IPS DF 6.9 (cell line): ENCODE results near the gene MYLK3.
"Not testable (repeated sequence)": the region's sequence is repeated elsewhere in the genome, so short reads cannot be mapped to it uniquely, and the experiment has no call there.

Experiments used
- DNase-seq: peaks from one replicate; pipeline ENCODE4 v3.0.0-alpha.2; 2013; ENCODE audit warnings: low read depth, low spot score
- H3K27ac ChIP-seq: one replicate; pipeline ENCODE4 v1.5.1; 2013; ENCODE audit warnings: low read length, control low read depth
- H3K27me3 ChIP-seq: 2 replicates; pipeline ENCODE4 v1.6.1; 2013; ENCODE audit warnings: mild to moderate bottlenecking, low read length; ENCODE audit not compliant: control insufficient read depth, insufficient read depth
- H3K36me3 ChIP-seq: 2 replicates; pipeline ENCODE4 v1.6.1; 2013; ENCODE audit warnings: low read length; ENCODE audit not compliant: control insufficient read depth, insufficient read depth
- H3K4me1 ChIP-seq: 2 replicates; pipeline ENCODE4 v1.6.1; 2013; ENCODE audit warnings: low read length; ENCODE audit not compliant: control insufficient read depth, insufficient read depth
- H3K4me3 ChIP-seq: 2 replicates; pipeline ENCODE4 v1.5.1; 2013; ENCODE audit warnings: mild to moderate bottlenecking, low read length
- H3K9me3 ChIP-seq: 2 replicates; pipeline ENCODE4 v1.6.1; 2013; ENCODE audit warnings: low read length, inconsistent platforms; ENCODE audit not compliant: control insufficient read depth, insufficient read depth
- WGBS: extraction: QIAGEN DNeasy Blood & Tissue Kit; methylation state at CpG from one replicate; pipeline ENCODE4 v1.1.7; 2013; ENCODE audit warnings: mixed read lengths, missing lambda C conversion rate; ENCODE audit not compliant: insufficient read length, insufficient coverage; 5-methylcytosine and 5-hydroxymethylcytosine counted together

MYLK3 gene

GRCh38 chr16:46784569-46784968 is 36.4 kb upstream of the MYLK3 start:
- not testable (repeated sequence) for H3K36me3 ChIP-seq, DNase-seq, H3K9me3 ChIP-seq, H3K4me3 ChIP-seq, H3K27me3 ChIP-seq, H3K27ac ChIP-seq, H3K4me1 ChIP-seq
- WGBS, result no CpG with 5 or more reads among the region's 2 CpGs

GRCh38 chr16:46783800-46784199 is 35.7 kb upstream of the MYLK3 start:
- 0 out of 2 replicates have a peak, but pooled peaks cover 1% of the 10 kb centered on the region for H3K4me1 ChIP-seq
- no peaks in the 10 kb centered on the region for H3K36me3 ChIP-seq
- DNase-seq, result no peak
- H3K4me3 ChIP-seq, result no peak overlapping the region
- no peak overlapping the region for H3K27ac ChIP-seq
- WGBS, result no CpG with 5 or more reads among the region's 4 CpGs
- H3K9me3 ChIP-seq, result no peaks in the 10 kb centered on the region
- no peaks in the 10 kb centered on the region for H3K27me3 ChIP-seq

- Histone ChIP-seq H3K36me3 (no peaks in the 10 kb centered on the region; the same call in 1 of the 2 replicates), H3K4me1 (peaks cover 1% of the 10 kb centered on the region; the same call in 1 of the 2 replicates), H3K27me3 (no peaks in the 10 kb centered on the region), H3K4me3 (no peak overlapping the region), H3K9me3 (no peaks in the 10 kb centered on the region), H3K27ac (no peak overlapping the region)
- DNase-seq, result no peak
- no CpG with 5 or more reads among the region's 2 CpGs for WGBS
These were observed 34.2 kb upstream of the MYLK3 start for GRCh38 chr16:46782320-46782719.

GRCh38 chr16:46777804-46778203 is 29.7 kb upstream of the MYLK3 start:
- WGBS, result no CpG with 5 or more reads among the region's 12 CpGs
- Histone ChIP-seq H3K27ac (no peak overlapping the region), H3K4me1 (no peaks in the 10 kb centered on the region; the same call in 1 of the 2 replicates)

GRCh38 chr16:46775214-46775613 is 27.1 kb upstream of the MYLK3 start:
- Histone ChIP-seq H3K27ac (no peak overlapping the region), H3K4me3 (no peak overlapping the region), H3K36me3 (no peaks in the 10 kb centered on the region; the same call in 1 of the 2 replicates), H3K4me1 (no peaks in the 10 kb centered on the region; the same call in 1 of the 2 replicates), H3K9me3 (no peaks in the 10 kb centered on the region), H3K27me3 (no peaks in the 10 kb centered on the region)
- WGBS, result 100% methylated on average over 1 of the region's 4 CpGs
- DNase-seq, result no peak

More at GRCh38 chr16:46777804-46778203, 29.7 kb upstream of the MYLK3 start:
- no peak overlapping the region for H3K4me3 ChIP-seq
- no peak for DNase-seq
- H3K36me3 ChIP-seq, result no peaks in the 10 kb centered on the region; the same call in 1 of the 2 replicates
- no peaks in the 10 kb centered on the region for H3K9me3 ChIP-seq
- no peaks in the 10 kb centered on the region for H3K27me3 ChIP-seq

- Histone ChIP-seq H3K4me1 (no peaks in the 10 kb centered on the region; the same call in 1 of the 2 replicates), H3K27ac (no peak overlapping the region), H3K4me3 (no peak overlapping the region), H3K27me3 (no peaks in the 10 kb centered on the region), H3K9me3 (no peaks in the 10 kb centered on the region), H3K36me3 (no peaks in the 10 kb centered on the region; the same call in 1 of the 2 replicates)
- no peak for DNase-seq
- no CpG with 5 or more reads among the region's 3 CpGs for WGBS
These were observed 26.6 kb upstream of the MYLK3 start for GRCh38 chr16:46774743-46775177.

GRCh38 chr16:46772463-46772862 is 24.3 kb upstream of the MYLK3 start:
- no CpG with 5 or more reads among the region's 4 CpGs for WGBS
- Histone ChIP-seq H3K27ac (no peak overlapping the region), H3K9me3 (no peaks in the 10 kb centered on the region), H3K27me3 (no peaks in the 10 kb centered on the region), H3K36me3 (no peaks in the 10 kb centered on the region), H3K4me1 (no peaks in the 10 kb centered on the region), H3K4me3 (no peak overlapping the region)
- no peak for DNase-seq

GRCh38 chr16:46768809-46769208 is 20.7 kb upstream of the MYLK3 start:
- Histone ChIP-seq H3K4me3 (no peak overlapping the region), H3K27me3 (no peaks in the 10 kb centered on the region), H3K27ac (no peak overlapping the region), H3K4me1 (no peaks in the 10 kb centered on the region), H3K36me3 (no peaks in the 10 kb centered on the region), H3K9me3 (no peaks in the 10 kb centered on the region)
- no CpG with 5 or more reads among the region's 8 CpGs for WGBS
- no peak for DNase-seq

GRCh38 chr16:46765050-46765449 is 16.9 kb upstream of the MYLK3 start:
- DNase-seq, result no peak
- WGBS, result no CpG with 5 or more reads among the region's 7 CpGs
- H3K9me3 ChIP-seq, result no peaks in the 10 kb centered on the region

GRCh38 chr16:46763147-46763546 is 15.0 kb upstream of the MYLK3 start:
- no peaks in the 10 kb centered on the region for H3K27me3 ChIP-seq
- H3K4me1 ChIP-seq, result no peaks in the 10 kb centered on the region
- no peak for DNase-seq
- no peaks in the 10 kb centered on the region for H3K36me3 ChIP-seq
- H3K4me3 ChIP-seq, result no peak overlapping the region
- H3K27ac ChIP-seq, result no peak overlapping the region
- no CpG with 5 or more reads among the region's 12 CpGs for WGBS
- no peaks in the 10 kb centered on the region for H3K9me3 ChIP-seq

More at GRCh38 chr16:46765050-46765449, 16.9 kb upstream of the MYLK3 start:
- Histone ChIP-seq H3K36me3 (no peaks in the 10 kb centered on the region), H3K4me1 (no peaks in the 10 kb centered on the region), H3K4me3 (no peak overlapping the region), H3K27ac (no peak overlapping the region), H3K27me3 (no peaks in the 10 kb centered on the region)

GRCh38 chr16:46762583-46762982 is 14.4 kb upstream of the MYLK3 start:
- WGBS, result no CpG with 5 or more reads among the region's 3 CpGs
- no peaks in the 10 kb centered on the region for H3K4me1 ChIP-seq

More at GRCh38 chr16:46762583-46762982, 14.4 kb upstream of the MYLK3 start:
- Histone ChIP-seq H3K4me3 (no peak overlapping the region), H3K9me3 (no peaks in the 10 kb centered on the region), H3K36me3 (no peaks in the 10 kb centered on the region), H3K27ac (no peak overlapping the region), H3K27me3 (no peaks in the 10 kb centered on the region)
- no peak for DNase-seq
